ENCODE results near the gene COPZ1.

The COPZ1 gene

DNA sequence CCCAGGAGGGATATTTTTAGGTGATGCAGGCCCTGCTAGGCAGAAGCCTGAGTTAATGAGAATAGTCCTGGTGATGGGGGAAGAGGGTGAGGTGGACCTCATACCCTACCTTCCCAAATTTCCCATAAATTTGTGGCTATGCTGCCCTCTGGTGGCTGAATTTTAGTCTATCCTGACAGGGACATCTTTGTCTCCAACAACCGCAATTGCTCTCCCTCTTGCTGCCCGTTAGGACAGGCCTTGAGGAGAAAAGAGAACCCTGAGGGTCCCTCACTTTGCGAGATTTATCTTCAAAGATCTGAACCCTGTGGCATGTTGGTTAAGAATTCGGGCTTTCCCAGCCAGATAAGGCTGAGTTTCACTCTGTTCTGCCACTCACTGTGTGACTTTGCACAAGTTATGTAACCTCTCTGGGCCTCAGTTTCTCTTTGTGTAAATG, 69.4 kb downstream of the COPZ1 start:
- DNase-seq (ENCODE audit: low read depth in 3 of 3): no peak

- no peak for DNase-seq (ENCODE audit: low read depth in 3 of 3)
Measured at GRCh38 chr12:54394986-54395385, 70.1 kb downstream of the COPZ1 start.

DNA sequence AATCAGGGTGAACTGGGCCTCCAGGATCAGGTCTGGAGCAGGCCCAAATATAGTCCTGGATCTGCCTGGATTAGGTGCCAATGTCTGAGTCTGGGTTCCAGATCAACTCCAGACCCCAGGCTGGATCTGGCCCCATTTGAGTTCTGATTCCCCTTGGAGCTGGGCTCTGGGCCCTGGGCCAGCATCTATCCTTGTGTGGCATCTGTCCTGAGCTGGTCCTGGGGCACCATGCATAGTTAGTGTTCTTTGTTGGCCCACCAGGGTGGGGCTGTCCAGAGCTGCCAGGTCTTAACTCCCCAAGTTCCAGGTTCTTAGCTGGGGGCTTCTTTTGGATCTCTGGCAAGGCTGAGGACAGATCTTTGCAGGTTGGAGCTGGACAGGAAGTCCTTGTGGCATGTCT, 70.6 kb downstream of the COPZ1 start:
- DNase-seq (ENCODE audit: low read depth in 3 of 3): no peak

GRCh38 chr12:54397157-54397556, 72.2 kb downstream of the COPZ1 start:
- DNase-seq (ENCODE audit: low read depth in 3 of 3): no peak

DNA sequence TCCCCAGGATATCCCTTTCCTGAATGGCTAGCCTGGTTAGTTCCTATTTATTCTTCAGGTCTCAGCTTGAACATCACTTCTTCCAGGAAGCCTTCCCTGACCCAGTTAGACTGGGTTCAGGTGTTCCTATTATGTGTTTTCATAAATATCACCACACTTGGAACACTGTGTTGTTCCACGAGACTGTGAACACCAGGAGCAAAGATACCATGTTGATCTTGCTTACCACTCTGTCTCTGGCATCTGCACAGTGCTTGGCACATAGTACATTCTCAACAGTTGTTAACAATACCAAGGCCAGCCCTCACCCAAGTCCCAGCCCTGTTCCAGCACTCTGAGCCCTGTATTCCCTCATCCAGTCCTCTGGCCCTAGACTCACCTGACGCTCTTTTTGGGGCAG, 73.3 kb downstream of the COPZ1 start:
- no peak for DNase-seq (ENCODE audit: low read depth in 3 of 3)

- peak; percentile 74 to 81 (median 78) for DNase-seq (ENCODE audit: low read depth in 3 of 3)
Measured at GRCh38 chr12:54398995-54399793, 74.3 kb downstream of the COPZ1 start.

- DNase-seq (ENCODE audit: low read depth in 3 of 3): no peak
Measured at GRCh38 chr12:54401119-54401518, 76.2 kb downstream of the COPZ1 start.
